IPS-18c (cell line): ENCODE data around the gene MAGEF1.

Experiments used
- H3K4me3 ChIP-seq: 2 replicates; pipeline ENCODE4 v1.7.0; 2013; ENCODE audit warnings: low read depth, mild to moderate bottlenecking, low read length, moderate library complexity; ENCODE audit not compliant: insufficient read depth
- H3K9me3 ChIP-seq: one replicate; pipeline ENCODE4 v1.6.1; 2013; ENCODE audit warnings: mild to moderate bottlenecking, low read length, moderate library complexity; ENCODE audit not compliant: control insufficient read depth, insufficient read depth

MAGEF1 gene

GRCh38 chr3:184746131-184747120 lies 34.6 kb upstream of the MAGEF1 start:
- H3K9me3 ChIP-seq, result no peaks in the 10 kb centered on the region

DNA sequence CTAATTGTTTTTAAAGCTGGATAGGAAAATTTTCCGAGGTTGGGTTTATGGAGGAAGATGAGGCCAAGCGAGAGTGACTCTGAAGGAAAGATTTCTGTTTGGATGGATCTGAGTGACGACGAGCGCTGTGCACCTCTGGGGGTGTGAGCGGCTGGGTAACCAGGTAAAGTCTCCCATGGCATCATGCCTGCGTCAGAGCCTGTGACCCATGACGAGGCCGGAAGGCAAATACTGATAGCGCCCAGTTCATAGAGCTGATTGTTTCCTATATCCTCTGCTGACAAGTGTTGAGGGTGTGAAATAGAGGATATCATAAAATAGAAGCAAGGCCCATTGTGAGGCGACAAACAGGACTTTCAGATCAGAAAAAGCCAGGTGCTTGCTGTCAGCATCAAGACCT lies 33.7 kb upstream of the MAGEF1 start:
- Histone ChIP-seq H3K9me3 (no peaks in the 10 kb centered on the region), H3K4me3 (no peak overlapping the region)

More at GRCh38 chr3:184746131-184747120, 34.6 kb upstream of the MAGEF1 start:
- no peak overlapping the region for H3K4me3 ChIP-seq

GRCh38 chr3:184743248-184743647 lies 31.4 kb upstream of the MAGEF1 start:
- Histone ChIP-seq H3K9me3 (no peaks in the 10 kb centered on the region), H3K4me3 (no peak overlapping the region)

DNA sequence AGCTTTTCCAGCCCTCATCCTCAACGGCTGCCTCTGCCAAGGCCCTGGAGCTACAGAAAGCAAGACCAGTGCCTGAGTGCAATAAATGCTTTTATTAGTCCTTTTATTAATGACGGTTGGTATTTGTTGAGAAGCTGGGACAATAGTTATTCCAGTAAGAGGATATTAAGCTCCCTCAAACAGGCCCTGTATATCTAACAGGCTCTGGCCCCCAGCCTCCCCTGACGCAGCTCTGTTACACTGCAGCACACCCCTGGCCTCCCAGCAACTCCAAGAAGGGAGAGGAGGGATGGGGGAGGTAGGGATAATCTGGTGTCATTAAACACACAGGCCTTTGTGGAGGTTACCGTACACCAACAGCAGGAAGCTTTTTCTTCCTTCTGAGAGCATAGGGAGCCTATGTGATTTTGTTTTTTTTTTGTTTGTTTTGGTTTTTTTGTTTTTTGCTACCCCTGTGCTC lies 30.8 kb upstream of the MAGEF1 start:
- no peak overlapping the region for H3K4me3 ChIP-seq
- no peaks in the 10 kb centered on the region for H3K9me3 ChIP-seq

DNA sequence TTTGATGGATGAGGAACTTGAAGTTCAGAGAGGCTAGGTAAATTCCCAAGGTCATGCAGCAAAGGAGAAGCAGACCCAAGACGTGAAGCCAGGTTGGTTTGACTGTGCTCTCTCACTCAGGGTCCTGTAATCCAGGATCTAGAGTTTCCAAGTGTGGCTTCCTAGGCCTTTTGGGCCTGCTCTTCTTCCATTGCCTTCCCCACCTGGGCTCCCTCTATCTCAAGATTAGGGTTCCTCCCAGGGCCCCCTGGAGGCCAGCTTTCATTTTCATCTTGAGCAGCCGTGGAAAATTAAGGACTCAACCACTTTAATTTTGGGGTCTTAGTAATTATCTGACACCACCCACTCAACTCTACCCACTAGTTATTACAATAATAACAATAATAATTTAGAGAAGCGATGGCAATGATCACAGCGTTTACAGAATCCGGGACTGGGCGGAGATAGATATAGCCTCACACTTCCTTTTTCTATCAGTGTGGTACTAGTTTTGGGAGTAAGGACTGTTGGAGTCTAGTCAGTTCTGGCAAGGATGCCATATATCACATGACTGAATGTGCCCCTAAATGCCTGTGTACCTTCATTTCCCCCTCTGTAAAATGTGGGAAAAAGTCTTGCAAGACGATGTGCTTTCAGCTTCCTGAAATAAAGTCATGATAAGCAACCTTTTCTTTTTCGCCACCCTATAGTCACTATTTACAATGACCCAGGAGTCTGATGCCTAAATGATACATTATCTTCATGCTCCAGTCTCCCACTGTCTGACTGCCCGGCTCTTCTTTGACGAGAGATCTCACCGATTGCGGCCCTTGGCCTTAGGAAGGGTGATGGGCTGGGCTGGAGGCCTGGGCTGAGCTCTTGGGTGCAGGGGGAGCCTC lies 30.2 kb upstream of the MAGEF1 start:
- no peaks in the 10 kb centered on the region for H3K9me3 ChIP-seq
- no peak overlapping the region for H3K4me3 ChIP-seq

- no peaks in the 10 kb centered on the region for H3K9me3 ChIP-seq
- H3K4me3 ChIP-seq, result no peak overlapping the region
Observed at GRCh38 chr3:184741259-184741556, 29.3 kb upstream of the MAGEF1 start.

DNA sequence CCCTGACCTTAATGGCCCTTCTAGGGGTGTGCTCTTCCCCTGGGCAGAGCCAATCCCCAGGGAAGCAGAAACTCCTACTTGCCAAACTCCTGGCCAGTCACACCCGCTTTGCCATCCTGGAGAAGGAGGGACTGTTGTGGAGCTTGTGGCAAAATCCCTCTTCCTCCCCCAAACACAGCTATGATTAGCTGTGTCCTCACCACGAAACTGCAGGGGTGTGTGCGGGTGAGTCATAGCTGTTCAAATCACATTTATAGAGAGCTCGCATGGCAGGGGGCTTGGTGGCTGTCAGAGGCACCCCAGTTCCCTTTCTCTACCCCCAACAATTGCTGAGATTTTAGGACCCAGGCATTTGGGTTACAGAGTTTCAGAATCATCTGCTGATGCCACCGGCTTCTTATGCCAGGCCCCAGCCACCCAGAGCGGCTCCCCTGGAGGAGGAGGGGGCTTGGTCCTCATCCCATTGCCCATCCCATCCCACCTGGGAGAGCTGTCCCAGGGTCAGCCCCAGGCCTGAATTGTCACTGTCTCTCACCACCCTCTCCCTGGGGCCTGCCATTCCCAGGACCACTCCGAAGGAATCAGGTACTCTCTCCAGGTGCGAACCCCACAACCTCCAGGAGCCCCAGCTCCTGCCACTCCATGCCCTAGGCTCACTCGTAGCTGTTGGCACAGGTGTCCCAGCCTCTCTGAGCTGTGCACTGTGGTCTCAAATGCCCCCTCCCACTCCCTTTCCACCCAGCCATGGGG lies 28.8 kb upstream of the MAGEF1 start:
- Histone ChIP-seq H3K4me3 (no peak overlapping the region), H3K9me3 (no peaks in the 10 kb centered on the region)

GRCh38 chr3:184739594-184740505 lies 28.0 kb upstream of the MAGEF1 start:
- no peak overlapping the region for H3K4me3 ChIP-seq
- no peaks in the 10 kb centered on the region for H3K9me3 ChIP-seq

DNA sequence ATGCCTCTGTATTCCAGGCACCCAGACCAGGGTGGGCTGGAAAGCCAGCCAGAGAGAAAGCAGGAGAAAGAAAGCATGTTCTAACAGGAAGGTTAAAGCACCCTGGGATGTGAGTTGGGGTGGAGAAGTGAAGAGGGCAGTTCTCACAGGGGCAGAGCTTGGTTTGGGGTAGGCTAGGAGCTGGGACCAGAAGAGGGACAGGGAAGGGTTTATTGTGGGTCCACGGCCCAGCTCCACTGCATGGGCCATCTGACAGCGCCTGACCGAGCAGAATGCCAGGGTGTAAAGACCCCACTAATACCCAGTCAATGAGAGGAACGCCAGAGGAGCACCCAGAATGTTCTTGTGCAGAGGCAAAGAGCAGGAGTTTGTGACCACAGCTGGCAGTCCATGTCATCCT lies 27.1 kb upstream of the MAGEF1 start:
- Histone ChIP-seq H3K4me3 (no peak overlapping the region), H3K9me3 (no peaks in the 10 kb centered on the region)

DNA sequence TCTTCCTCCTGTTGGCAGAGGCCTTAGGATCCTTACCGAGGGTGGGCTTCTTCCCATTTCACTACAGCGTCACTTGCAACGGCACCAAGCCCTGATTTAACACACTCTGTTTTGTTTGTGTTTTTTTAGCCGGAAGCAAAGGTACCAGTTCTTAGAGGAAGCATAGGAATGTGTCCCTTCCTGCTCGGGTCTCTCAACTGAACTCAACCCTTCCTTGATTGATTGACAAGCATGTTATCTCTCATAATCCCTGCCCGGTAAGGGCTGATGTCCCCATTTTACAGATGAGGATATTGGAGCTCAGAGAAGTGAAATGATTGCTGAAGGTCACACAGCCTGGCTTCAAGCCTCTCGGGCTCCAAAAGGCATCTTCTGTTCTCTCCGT lies 26.6 kb upstream of the MAGEF1 start:
- H3K4me3 ChIP-seq, result no peak overlapping the region
- H3K9me3 ChIP-seq, result no peaks in the 10 kb centered on the region

DNA sequence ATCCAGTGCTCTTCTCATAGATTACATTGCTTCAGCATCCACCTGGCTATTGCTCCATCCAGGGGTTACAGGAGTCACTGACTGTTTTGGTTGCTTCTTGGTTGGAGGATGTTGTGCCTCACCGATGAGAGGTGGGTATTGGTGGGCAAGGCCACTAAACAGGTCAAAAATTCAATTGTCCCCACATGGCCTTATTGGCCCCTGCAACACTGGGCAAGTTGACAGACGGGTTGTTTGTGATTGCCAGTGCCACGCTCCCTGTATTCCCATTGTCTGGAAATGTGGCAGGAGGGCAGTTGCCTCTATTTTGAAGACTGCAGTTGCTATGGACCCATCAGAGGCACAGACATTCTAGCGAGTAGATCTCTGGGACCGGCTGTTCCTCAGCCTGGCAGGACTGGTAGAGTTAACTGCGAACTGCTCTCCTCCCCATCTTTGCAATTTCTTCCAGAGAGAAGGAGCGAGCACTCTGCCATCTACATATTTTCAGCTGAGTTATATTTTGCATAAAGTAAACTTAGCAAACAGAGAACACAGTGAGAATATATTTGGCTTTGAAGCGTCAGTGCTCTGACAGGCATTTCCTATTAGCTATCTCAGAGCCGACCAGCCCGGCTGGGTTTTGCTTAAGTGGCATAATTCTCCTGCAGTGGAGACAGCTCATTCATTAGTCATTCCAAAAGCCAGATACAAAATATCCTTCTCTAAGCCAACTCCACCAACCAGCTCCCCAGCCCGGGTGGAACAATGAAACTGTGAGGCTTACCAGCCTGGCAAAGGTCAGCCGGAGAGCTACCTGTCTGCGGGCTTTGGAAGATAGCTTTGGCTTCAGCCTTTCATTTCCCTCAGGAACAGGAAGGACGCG lies 26.0 kb upstream of the MAGEF1 start:
- Histone ChIP-seq H3K4me3 (no peak overlapping the region), H3K9me3 (no peaks in the 10 kb centered on the region)

DNA sequence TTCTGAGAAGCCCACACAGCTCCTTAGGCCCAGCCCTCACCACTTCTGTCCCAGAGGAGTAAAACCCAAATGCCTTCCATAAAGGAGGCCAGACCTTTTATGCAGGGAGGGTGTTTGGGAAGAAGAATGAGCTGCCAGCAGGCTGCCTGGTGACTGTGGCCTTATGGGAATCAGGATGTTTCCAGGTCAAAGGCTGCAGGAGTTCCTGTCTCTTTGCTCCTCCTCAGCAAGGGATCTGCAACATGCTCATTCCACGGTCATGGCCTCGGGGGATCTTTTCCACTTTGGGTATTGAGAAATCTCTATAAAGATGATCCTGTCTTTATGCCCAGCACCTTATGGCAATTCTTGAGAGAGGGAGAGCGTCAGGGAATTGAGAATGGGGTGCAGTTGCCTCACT lies 25.2 kb upstream of the MAGEF1 start:
- Histone ChIP-seq H3K4me3 (no peak overlapping the region), H3K9me3 (no peaks in the 10 kb centered on the region)

- H3K9me3 ChIP-seq, result no peaks in the 10 kb centered on the region
- H3K4me3 ChIP-seq, result no peak overlapping the region
Observed at GRCh38 chr3:184734903-184735701, 23.2 kb upstream of the MAGEF1 start.

DNA sequence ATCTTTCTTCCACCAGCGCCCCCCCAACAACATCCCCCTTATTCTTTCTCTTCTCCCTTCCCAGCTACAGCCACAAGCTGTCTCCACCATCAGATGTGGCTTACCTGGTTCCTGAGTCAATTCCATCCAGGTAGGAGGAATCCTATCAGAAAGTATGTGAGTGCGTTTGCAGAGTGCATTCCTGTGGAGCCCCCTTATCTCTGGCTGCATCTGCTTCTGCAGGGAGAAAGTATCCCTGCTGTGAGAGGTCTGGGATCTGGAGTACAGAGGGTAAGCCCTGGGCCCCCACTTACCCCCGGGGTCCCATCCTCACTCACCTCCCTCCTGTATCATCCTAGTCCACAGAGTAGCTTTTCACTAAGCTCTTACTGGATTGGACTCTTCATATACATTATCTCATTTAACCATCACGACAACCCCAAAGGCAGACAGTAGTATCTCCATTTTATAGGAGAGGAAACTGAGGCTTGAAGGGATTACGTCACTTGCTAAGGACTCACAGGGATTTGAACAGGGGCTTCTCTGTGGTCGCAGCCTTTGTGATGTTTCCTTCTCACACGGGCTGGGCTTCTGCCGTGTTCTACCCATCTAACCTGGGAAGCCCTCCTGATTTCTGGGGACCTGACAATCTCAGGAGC lies 22.2 kb upstream of the MAGEF1 start:
- no peaks in the 10 kb centered on the region for H3K9me3 ChIP-seq

GRCh38 chr3:184733181-184733580 lies 21.3 kb upstream of the MAGEF1 start:
- no peaks in the 10 kb centered on the region for H3K9me3 ChIP-seq
- no peak overlapping the region for H3K4me3 ChIP-seq

More for the DNA sequence above, 22.2 kb upstream of the MAGEF1 start:
- no peak overlapping the region for H3K4me3 ChIP-seq
